Sciatic nerve (tissue), 2 donors: ENCODE data around the gene ZNF324B. TPM values are rescaled to one million over a fixed set of nuclear protein-coding genes. Genes with fewer than 3 reads are reported as not detected.
"Not testable (repeated sequence)": the region's sequence is repeated elsewhere in the genome, so short reads cannot be mapped to it uniquely, and the experiment has no call there.

Experiments used
- ATAC-seq: fragments of 200-7000 bp; cut with Tn5 transposase; one replicate; pipeline ENCODE4 v1.9.1; 2020; ENCODE audit warnings: mild to moderate bottlenecking, moderate library complexity
- DNase-seq: peaks from one replicate; pipeline ENCODE4 v3.0.0-alpha.2; 2020; ENCODE audit warnings: low spot score
- intact Hi-C: fragments of 100-400 bp; cut with DNase I; formaldehyde crosslinking; loops from one replicate; pipeline ENCODE4 v1.14.2; 2022
- total RNA-seq: library from RNA; stranded (reverse); fragmentation: NEBNext Ultra II Directional; extraction: Animal tissue kit (Norgen Biotek cat#: 25700); gene quantifications from one replicate; pipeline ENCODE4 v1.2.1, GENCODE V29; 2021
- donor health status: DM: no; HTN: no; CAD: no.
- donor health status: DM: no; HTN: no; CAD: no.

ZNF324B gene
- total RNA-seq = 7.5 TPM

GRCh38 chr19:58451358-58452101 is at the start of gene ZNF324B:
ZNF324B (plus strand) TSS chr19:58451622; CDS start chr19:58453702, 2,080 bp downstream.
- ATAC-seq = peak; percentile 99
- intact Hi-C loops = no loop called here
- DNase-seq = peak; percentile 97

- DNase-seq (no peak), ATAC-seq (no peak)
- intact Hi-C loops = no loop called here
Observed at GRCh38 chr19:58401840-58402421, 49.5 kb upstream of the ZNF324B start.

GRCh38 chr19:58403920-58404478 is 47.4 kb upstream of the ZNF324B start:
- DNase-seq, ATAC-seq, intact Hi-C loops: not testable (repeated sequence)

- DNase-seq = no peak
- ATAC-seq = no peak
- intact Hi-C loops = no loop called here
Observed at GRCh38 chr19:58406818-58407657, 44.4 kb upstream of the ZNF324B start.

GRCh38 chr19:58407658-58408151 is 43.7 kb upstream of the ZNF324B start:
- DNase-seq (no peak), ATAC-seq (peak; percentile 35)
- intact Hi-C loops = no loop called here

GRCh38 chr19:58408152-58409009 is 43.0 kb upstream of the ZNF324B start, which contains the start of gene ZNF584:
ZNF584 (plus strand) TSS chr19:58408649; CDS start chr19:58409148, 499 bp downstream.
- ATAC-seq = peak; percentile 98
- intact Hi-C loops = no loop called here
- DNase-seq = peak; percentile 97

GRCh38 chr19:58409010-58409790 is 42.2 kb upstream of the ZNF324B start:
- intact Hi-C loops = no loop called here
- ATAC-seq (peak; percentile 10), DNase-seq (peak; percentile 67)

GRCh38 chr19:58416604-58417003 is 34.8 kb upstream of the ZNF324B start:
- intact Hi-C loops = no loop called here
- ATAC-seq = no peak
- no peak for DNase-seq

- no peak for DNase-seq
- no peak for ATAC-seq
- intact Hi-C loops = no loop called here
Observed at GRCh38 chr19:58417071-58417470, 34.4 kb upstream of the ZNF324B start.

GRCh38 chr19:58428617-58429016 is 22.8 kb upstream of the ZNF324B start:
- no peak for DNase-seq
- ATAC-seq = no peak
- intact Hi-C loops = no loop called here

- no peak for ATAC-seq
- intact Hi-C loops = no loop called here
- no peak for DNase-seq
Observed at GRCh38 chr19:58429745-58430144, 21.7 kb upstream of the ZNF324B start.

GRCh38 chr19:58434217-58434616 is 17.2 kb upstream of the ZNF324B start:
- DNase-seq (no peak), ATAC-seq (no peak)
- intact Hi-C loops = no loop called here

- intact Hi-C loops = no loop called here
- peak; percentile 96 for DNase-seq
- peak; percentile 99 for ATAC-seq
Observed at GRCh38 chr19:58439576-58440554, 11.6 kb upstream of the ZNF324B start, which contains the start of gene ZNF132. ZNF132 (minus strand) TSS chr19:58440153; CDS start chr19:58439821, 332 bp downstream.

- intact Hi-C loops = no loop called here
- no peak for DNase-seq
Observed at GRCh38 chr19:58440556-58440955, 10.9 kb upstream of the ZNF324B start.

GRCh38 chr19:58442986-58443385 is 8.4 kb upstream of the ZNF324B start:
- intact Hi-C loops, DNase-seq, ATAC-seq: not testable (repeated sequence)

More at GRCh38 chr19:58440556-58440955, 10.9 kb upstream of the ZNF324B start:
- ATAC-seq = peak; percentile 18

GRCh38 chr19:58448860-58449259 is 2.6 kb upstream of the ZNF324B start:
- ATAC-seq, intact Hi-C loops, DNase-seq: not testable (repeated sequence)
